ENCODE data around the gene OTUB1. TPM values are rescaled to one million over a fixed set of nuclear protein-coding genes. Genes with fewer than 3 reads are reported as not detected.

The OTUB1 gene
- total and polyA plus RNA-seq, 2 of the 13 experiments (the other 11 are each of a cell fraction or from before 2014, with no cell fraction given): 58.8 to 130 TPM

DNA sequence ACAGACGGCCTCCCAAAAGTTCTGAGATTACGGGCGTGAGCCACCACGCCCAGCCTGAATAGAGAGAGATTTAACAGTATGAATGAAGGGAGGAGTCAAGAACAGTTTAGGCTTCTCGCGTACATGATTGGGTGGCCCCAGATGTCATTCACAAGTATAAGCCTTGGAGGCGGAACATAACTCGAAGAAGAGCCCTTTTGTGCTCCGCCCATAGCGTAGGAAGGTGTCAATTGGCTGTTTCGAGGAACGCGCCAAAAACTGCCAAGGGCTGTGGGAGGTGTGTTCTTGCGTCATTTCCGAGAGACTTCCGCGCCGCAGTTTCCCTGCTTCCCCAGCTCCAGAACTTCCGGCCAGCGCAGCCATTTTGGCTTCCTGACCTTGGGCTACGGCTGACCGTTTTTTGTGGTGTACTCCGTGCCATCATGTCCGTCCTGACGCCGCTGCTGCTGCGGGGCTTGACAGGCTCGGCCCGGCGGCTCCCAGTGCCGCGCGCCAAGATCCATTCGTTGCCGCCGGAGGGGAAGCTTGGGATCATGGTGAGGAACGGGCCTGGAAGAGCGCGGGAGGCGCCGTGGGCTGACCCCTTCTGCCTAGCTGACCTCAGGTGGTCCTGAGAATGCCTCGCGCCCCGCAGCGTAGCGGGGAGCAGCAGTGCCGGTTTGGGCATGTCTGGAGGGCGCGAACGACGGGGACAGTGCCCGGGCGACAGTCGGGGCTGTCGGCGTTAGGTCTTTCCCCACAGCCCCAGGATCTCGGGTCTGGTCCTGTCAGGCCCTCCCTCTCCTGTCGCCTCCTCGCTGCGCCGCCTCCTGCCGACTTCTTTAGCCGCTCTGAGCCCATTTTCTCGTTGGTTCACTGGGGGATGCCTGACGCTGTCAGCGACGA lies 11.7 kb upstream of the OTUB1 start, which contains the start of gene COX8A (continued):
- TF ChIP-seq GZF1 (CRISPR knock-in tag; IDR thresholded peaks at IDR 0.05) (peak; percentile 79; the same call in 1 of the 2 replicates), ZNF367 (CRISPR knock-in tag; IDR thresholded peaks at IDR 0.05; ENCODE audit: borderline replicate concordance) (no peak), TBX3 (IDR thresholded peaks at IDR 0.05; ENCODE audit: borderline replicate concordance) (no peak), NPAS2 (CRISPR knock-in tag; IDR thresholded peaks at IDR 0.05; ENCODE audit: borderline replicate concordance) (no peak), RFXAP (CRISPR knock-in tag; IDR thresholded peaks at IDR 0.05; ENCODE audit: borderline replicate concordance) (peak; percentile 72; the same call in 1 of the 2 replicates), SOX13 (IDR thresholded peaks at IDR 0.05) (no peak), SOX13 (CRISPR knock-in tag; conservative IDR thresholded peaks at IDR 0.05 in 1 of 2, IDR thresholded peaks at IDR 0.05 in 1 of 2) (peak in 1 of 2 experiments; percentile 16; a peak in 1 of 4 replicates), POGZ (CRISPR knock-in tag; IDR thresholded peaks at IDR 0.05) (peak; percentile 86), TCF7 (IDR thresholded peaks at IDR 0.05; ENCODE audit: low read depth) (no peak), YEATS2 (CRISPR knock-in tag; IDR thresholded peaks at IDR 0.05; ENCODE audit: borderline replicate concordance) (peak; percentile 87), RAD51 (IDR thresholded peaks at IDR 0.05; ENCODE audit: borderline replicate concordance) (no peak), ZNF329 (CRISPR knock-in tag; IDR thresholded peaks at IDR 0.05; ENCODE audit: low read depth) (0 out of 2 replicates have a peak, but pooled peaks have one; percentile 55), KLF13 (CRISPR knock-in tag; IDR thresholded peaks at IDR 0.05) (0 out of 2 replicates have a peak, but pooled peaks have one; percentile 33), MIER3 (CRISPR knock-in tag; IDR thresholded peaks at IDR 0.05; ENCODE audit: borderline replicate concordance) (peak; percentile 48; the same call in 1 of the 2 replicates), EEA1 (CRISPR knock-in tag; IDR thresholded peaks at IDR 0.05; ENCODE audit: borderline replicate concordance) (no peak)
- TF ChIP-seq, protein P1, sequence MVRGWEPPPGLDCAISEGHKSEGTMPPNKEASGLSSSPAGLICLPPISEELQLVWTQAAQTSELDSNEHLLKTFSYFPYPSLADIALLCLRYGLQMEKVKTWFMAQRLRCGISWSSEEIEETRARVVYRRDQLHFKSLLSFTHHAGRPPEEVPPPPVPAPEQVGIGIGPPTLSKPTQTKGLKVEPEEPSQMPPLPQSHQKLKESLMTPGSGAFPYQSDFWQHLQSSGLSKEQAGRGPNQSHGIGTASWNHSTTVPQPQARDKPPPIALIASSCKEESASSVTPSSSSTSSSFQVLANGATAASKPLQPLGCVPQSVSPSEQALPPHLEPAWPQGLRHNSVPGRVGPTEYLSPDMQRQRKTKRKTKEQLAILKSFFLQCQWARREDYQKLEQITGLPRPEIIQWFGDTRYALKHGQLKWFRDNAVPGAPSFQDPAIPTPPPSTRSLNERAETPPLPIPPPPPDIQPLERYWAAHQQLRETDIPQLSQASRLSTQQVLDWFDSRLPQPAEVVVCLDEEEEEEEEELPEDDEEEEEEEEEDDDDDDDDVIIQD (CRISPR knock-in tag; IDR thresholded peaks at IDR 0.05; ENCODE audit: low read depth): 0 out of 2 replicates have a peak, but pooled peaks have one; percentile 42
- TF ChIP-seq, protein P2, sequence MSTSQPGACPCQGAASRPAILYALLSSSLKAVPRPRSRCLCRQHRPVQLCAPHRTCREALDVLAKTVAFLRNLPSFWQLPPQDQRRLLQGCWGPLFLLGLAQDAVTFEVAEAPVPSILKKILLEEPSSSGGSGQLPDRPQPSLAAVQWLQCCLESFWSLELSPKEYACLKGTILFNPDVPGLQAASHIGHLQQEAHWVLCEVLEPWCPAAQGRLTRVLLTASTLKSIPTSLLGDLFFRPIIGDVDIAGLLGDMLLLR (CRISPR knock-in tag; IDR thresholded peaks at IDR 0.05): no peak
- TF ChIP-seq, protein P3, sequence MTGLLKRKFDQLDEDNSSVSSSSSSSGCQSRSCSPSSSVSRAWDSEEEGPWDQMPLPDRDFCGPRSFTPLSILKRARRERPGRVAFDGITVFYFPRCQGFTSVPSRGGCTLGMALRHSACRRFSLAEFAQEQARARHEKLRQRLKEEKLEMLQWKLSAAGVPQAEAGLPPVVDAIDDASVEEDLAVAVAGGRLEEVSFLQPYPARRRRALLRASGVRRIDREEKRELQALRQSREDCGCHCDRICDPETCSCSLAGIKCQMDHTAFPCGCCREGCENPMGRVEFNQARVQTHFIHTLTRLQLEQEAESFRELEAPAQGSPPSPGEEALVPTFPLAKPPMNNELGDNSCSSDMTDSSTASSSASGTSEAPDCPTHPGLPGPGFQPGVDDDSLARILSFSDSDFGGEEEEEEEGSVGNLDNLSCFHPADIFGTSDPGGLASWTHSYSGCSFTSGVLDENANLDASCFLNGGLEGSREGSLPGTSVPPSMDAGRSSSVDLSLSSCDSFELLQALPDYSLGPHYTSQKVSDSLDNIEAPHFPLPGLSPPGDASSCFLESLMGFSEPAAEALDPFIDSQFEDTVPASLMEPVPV (CRISPR knock-in tag; IDR thresholded peaks at IDR 0.05): peak; percentile 80; the same call in 1 of the 2 replicates
- TF ChIP-seq, protein P4, sequence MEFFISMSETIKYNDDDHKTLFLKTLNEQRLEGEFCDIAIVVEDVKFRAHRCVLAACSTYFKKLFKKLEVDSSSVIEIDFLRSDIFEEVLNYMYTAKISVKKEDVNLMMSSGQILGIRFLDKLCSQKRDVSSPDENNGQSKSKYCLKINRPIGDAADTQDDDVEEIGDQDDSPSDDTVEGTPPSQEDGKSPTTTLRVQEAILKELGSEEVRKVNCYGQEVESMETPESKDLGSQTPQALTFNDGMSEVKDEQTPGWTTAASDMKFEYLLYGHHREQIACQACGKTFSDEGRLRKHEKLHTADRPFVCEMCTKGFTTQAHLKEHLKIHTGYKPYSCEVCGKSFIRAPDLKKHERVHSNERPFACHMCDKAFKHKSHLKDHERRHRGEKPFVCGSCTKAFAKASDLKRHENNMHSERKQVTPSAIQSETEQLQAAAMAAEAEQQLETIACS (CRISPR knock-in tag; IDR thresholded peaks at IDR 0.05): no peak
- TF ChIP-seq, protein P5, sequence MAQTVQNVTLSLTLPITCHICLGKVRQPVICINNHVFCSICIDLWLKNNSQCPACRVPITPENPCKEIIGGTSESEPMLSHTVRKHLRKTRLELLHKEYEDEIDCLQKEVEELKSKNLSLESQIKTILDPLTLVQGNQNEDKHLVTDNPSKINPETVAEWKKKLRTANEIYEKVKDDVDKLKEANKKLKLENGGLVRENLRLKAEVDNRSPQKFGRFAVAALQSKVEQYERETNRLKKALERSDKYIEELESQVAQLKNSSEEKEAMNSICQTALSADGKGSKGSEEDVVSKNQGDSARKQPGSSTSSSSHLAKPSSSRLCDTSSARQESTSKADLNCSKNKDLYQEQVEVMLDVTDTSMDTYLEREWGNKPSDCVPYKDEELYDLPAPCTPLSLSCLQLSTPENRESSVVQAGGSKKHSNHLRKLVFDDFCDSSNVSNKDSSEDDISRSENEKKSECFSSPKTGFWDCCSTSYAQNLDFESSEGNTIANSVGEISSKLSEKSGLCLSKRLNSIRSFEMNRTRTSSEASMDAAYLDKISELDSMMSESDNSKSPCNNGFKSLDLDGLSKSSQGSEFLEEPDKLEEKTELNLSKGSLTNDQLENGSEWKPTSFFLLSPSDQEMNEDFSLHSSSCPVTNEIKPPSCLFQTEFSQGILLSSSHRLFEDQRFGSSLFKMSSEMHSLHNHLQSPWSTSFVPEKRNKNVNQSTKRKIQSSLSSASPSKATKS (CRISPR knock-in tag; IDR thresholded peaks at IDR 0.05): no peak
